Fibroblast of peridontal ligament (primary cell): ENCODE data around the gene TNRC6B.
A peak's percentile ranks its signal among the peaks of the same experiment; 100 is the strongest.
"Not testable (repeated sequence)": the region's sequence is repeated elsewhere in the genome, so short reads cannot be mapped to it uniquely, and the experiment has no call there.

Source experiments
- DNase-seq: peaks from one replicate; pipeline ENCODE4 v3.0.0-alpha.2; 2010; ENCODE audit errors: extremely low read depth

The TNRC6B gene

DNA sequence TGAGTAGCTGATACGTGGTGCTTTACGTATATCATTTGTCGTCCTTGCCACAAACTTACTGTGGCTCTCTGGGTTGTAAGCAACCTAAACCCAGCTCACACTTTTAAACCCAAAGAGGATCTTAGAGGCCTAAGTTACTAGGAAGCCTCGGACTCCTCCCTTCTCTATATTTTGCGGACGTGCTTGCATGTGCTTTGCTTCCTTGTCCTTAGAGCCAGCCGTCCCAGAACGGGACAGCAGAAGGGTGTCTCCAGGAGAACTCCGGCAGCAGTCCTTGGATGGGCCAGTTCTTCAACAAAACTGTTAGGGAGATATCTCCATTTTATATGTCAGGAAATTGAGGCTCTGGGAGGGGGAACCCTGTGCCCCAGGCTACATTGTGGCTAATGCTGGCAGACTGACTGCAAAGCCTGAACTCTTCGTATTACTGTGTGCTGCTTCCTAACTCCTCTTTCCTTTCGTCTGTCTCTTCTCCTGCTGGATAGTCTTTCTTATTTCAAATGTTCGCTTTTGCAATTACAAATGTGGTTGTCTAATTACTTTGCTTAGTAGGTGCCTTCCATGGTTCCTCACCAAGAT is 33.8 kb downstream of the TNRC6B start:
- DNase-seq: no peak

DNA sequence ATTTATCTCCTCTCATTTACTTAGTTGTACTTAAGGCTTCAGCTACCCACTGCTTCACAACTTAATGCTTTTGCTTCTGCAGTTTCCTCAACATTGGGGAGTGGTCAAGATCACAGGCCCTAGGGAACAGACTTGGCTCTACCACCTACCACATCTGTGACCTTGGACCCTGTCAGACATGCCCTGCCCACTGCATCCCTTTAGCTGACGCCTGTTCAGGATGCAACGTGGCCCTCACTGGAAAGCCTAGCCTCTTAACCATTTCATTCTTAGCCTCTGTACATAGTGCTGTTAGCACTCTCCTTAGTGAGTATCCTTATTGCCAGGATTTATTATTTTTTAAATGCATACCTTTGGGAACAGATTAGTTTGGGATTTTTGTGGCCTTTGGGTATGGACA is 34.4 kb downstream of the TNRC6B start:
- DNase-seq: peak; percentile 48

DNA sequence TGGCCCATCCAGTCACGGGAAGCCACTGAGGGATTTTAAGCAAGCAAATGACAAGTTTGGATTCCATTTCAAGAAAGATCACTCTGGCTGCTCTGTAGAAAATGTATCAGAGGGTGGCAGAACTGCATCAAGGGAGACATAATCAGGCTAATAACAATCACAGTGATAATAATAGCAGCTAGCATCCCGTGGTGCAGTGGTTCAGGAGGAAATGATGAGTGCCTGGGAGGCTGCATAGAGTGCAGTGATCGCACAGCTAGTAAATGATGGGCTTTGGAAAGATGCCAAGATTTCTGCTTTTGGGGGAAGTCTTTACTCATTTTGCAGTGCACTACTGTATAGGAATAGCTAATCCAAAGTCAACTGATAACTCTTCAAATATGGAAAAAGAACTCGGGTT is 35.8 kb downstream of the TNRC6B start:
- DNase-seq: no peak

DNA sequence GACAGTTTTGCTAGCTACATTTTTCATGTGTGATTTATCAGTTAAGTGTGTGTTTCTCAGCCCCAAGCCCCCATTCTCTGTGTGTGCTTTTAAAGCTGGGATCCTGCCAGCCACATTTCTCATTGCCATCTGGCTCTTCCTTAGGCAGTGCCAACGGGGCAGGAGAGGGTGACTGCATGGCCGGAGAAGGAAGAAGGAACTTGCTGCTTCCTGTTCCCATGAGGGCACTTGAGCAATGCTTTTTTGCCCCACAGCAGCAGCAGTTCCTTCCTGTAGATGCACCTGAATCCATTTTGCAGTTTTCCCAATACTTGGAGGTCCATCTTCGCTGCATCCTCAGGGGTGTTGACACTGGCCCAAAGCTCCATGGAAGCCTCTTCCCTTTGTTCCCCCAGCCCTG is 37.5 kb downstream of the TNRC6B start:
- DNase-seq: no peak

DNA sequence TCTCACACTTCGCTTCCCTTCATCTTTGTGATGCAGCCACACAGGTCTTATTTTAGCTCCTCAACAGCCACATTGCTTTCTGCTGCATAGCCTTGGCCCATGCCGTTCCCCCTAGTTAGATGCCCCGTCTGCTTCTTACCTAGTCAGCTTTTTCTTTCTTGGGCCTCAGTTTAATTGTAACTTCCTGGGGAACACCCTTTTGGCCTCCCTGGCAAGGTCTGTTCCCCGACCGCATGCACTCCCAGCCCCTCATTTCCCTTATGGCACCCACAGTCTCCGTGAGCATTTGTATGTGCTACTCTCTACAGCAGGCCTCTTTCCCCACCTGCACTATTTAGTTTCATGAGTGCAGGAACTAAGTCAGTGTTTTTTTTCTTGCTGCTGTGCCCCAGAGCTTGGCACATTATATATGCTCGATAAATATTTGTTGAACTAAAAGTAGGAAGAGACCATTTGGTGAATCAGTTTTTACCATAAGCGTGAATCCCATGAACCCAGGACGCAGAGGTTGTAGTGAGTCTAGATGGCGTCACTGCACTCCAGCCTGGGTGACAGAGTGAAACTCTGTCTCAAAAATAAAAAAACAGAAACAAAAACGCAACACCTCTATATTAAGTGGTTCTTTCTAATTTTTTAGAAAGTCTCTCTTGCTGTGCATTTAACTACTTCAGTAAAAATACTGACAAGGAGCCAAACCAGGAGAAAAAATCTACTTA is 38.5 kb downstream of the TNRC6B start:
- DNase-seq: no peak

DNA sequence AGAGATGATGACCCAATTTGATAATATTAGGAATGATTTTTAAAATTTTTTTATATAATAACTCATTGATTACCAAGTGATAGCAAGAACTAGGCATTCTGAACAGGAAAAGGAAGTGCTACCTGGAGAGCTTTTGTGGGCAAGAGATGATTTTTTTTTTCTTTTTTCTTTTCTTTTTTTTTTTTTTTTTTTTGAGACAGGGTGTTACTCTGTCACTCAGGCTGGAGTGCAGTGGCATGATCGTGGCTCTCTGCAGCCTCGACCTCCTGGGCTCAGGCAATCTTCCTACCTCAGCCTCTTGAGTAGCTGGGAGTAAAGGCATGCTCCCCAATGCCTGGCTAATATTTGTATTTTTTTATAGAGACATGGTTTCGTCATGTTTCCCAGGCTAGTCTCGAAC is 40.4 kb downstream of the TNRC6B start:
- DNase-seq: no peak

DNA sequence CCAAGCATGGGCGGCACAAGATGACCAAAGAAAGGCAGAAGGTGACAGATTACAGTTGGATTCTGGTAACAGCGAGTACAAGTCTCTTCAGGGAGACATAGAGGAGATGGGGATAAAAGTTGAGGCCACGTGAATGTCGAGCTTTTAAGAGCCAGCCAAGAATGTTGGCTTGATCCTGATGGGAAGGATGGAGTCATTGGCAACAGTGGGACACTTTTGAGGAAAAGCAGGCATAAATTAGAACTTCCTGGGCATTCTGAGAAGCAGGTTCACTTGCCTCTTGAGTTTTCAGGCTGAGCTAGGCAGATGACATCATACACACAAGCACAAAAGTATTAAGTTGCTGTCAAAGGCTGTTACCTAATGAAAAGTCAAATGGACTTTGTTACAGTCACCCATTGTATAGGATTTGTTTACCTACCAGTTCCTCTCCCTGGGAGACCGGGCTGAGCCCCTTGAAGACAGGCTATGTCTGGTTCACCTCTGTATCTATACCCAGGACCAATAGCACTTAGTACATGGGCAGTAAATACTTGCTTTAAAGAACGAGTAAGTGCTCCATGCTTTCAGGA is 41.1 kb downstream of the TNRC6B start:
- no peak for DNase-seq

DNA sequence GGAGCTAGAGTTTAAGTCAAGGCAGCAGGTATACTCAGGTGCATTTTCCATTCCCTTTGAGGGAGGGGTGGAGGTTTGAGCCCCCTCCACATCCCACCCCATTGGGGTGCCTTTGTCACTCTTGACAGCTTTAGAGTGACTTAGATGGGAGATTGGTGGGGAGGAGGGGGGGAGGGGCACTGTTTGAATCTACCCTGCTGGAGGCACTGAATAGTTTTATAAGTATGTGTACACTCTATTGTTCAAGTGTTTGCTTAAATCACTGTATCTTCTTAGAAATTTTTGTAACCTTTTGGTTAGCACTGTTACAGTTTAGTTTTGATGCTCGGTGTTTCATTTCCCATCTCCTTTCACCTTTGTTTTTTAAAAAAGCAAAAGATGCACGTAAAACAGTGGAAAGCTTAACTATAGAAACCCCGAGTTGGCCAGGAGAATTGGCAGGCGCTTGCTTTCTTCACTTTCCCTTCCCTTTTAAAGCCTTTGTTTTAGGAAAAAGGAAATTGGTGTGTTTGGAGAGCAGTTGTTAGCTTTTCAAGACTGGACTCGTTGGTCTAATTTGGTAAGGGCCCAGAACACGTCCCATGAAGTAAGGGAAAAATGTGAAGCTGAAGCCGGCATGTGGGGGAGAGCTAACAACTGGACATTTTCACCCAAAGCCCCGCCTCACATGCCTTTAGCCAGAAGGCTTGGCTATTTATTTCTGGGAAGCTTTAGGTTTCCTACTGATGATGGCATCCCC is 42.8 kb downstream of the TNRC6B start:
- no peak for DNase-seq

DNA sequence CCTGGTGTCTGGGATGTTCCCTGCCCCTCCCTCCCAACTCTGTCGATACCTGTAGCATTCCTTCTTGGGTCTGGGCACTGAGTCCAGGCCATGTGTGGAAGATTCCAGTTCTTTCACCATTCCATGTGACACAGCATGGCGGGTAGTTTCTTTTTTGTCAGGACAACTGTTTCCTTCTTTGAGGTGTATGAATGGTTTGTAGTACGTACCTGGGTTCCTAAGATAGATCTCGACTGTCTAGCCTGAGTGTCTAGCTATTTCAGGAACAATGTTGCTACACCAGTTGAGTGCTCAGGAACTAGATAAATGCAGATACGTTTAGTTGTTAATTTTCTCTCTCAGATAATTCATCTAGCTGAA is 43.3 kb downstream of the TNRC6B start:
- DNase-seq: no peak

DNA sequence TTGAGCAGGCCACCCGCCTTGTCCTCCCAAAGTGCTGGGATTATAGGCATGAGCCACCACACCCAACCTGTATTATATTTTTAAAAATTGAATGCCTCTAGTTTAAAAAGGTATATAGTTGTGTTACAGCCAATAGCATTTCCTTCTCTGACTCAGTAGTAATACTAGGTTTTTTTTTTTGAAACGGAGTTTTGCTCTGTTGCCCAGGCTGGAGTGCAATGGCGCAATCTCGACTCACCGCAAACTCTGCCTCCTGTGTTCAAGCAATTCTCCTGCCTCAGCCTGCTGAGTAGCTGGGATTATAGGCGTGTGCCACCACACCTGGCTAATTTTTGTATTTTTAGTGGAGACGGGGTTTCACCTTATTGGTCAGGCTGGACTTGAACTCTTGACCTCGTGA is 45.3 kb downstream of the TNRC6B start:
- not testable (repeated sequence) for DNase-seq

DNA sequence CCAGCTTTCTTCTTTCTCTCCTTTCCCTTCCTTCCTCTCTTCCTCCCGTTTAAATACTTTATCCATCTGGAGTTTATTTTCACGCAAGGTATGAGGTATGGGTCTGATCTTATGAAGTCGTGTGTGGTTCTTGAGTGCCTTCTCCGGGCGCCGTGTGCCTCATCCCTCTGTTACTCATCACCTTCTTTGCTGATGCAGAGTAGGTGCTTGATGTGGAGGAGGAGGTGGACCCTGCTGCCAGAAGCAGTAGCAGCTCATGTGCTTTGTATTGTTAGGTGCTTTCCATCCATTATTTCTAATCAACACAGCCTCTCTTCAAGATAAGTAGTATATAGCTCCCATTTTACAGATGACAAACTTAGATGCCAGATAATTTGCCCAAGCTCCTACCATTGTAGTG is 47.0 kb downstream of the TNRC6B start:
- DNase-seq: no peak

DNA sequence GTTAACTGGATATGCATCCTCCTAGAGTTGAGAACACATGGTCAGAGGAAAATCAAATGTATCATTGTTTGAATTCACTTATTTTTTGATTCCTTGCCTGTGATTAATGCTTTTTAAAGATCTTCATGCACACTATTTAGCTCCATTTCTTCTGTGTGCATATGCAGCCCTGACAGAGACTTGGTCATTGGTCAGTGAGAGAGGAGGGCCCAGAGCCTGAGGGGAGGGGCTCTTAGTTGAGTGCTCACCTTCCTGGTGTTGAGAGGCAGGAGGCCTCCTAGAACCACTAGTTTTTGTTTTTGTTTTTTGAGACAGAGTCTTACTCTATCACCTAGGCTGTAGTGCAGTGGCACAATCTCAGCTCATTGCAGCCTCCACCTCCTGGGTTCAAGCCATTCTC is 48.9 kb downstream of the TNRC6B start:
- DNase-seq: no peak

DNA sequence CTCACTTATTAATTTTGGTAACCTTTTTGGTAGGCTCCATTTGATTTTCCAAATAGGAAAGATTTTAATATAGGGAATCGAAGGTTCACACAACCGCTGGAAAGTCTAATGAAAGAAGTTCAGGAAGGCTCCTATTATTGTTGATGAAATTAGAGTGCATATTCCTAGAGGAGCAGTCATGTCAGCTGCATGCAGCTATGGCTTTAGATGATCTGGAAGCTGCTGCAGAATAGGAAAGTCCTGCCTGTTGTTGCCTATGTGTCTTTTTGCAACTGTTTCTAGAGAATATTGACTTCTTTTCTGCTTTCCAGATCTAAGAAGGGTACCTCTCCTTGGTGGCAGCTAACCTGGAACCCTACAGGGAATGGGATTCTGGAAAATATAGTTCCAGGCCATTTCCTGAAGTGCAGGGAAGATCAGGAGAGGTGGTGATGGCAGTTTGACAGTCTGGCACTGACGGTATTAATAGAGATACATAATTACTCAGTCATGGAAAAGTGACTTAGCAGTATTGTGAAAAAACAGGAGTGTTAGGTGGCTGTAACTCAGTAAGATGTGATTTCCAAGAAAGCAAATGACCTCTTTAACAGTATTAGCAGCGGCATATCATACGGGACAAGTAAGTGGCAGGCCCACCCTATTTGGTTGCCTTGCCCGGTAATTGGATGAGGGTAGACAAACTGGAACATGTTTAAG is 54.0 kb downstream of the TNRC6B start:
- DNase-seq: no peak

DNA sequence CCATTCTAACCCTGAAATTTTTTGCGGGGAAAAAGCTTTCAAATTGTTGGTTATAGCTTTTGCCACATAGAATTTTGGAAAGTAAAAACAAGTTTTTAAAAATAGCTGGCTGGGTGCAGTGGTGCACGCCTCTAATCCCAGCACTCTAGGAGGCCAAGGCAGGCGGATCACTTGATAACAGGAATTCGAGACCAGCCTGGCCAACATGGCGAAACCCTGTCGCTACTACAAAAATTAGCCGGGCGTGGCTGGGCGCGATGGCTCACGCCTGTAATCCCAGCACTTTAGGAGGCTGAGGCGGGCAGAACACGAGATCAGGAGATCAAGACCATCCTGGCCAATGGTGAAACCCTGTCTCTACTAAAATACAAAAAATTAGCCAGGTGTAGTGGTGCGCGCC is 54.9 kb downstream of the TNRC6B start:
- DNase-seq: no peak

DNA sequence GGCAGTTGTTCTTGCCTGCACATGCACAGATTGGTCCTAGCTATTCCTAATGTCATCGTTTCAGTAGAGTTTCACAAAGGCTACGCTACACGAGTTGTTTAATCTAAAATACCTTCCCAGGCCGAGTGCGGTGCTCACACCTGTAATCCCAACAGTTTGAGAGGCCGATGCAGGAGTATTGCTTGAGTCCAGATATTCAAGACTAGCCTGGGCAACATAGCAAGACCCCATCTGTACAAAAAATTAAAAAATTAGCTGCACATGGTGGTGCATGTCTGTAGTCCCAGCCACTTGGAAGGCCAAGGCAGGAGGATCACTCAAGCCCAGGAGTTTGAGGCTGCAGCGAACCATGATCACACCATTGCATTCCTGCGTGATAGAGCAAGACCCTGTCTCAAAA is 56.2 kb downstream of the TNRC6B start:
- DNase-seq: no peak

DNA sequence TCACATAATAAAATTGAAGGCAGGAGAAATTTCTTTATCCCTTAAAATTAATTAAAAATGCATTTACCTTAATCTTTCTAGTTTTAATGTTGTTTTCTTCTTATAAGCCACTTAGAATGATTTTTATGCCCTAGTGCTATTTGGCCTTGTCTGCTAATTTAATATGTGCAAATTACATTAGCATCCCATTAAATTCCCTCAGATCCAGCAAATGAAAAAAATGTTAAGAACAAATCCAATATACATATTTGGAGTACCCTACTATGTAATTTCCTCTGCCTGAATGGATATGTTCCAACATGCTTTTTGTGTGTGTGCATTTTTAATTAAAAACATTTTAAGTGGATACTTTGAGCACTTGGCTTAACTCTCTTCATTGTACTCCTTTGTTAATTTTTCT is 56.9 kb downstream of the TNRC6B start:
- DNase-seq: no peak

DNA sequence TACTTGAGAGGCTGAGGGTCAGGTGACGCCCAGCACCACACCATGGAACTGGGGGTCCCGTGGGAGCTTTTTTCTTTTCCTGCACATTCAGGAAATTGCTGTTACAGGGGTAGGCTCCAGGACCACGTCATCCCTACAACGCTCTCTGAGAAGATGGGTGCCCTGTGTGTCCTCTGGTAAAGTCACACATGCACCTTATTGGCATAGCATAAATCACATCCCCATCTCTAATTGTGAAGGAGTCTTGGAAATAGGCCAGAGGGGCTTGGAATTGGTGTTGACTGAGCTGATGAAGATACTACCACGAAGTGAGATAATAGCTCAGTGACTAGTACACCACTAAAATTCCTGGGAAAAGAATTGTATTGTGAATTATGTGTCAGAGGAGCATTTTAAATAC is 57.6 kb downstream of the TNRC6B start:
- DNase-seq: no peak

DNA sequence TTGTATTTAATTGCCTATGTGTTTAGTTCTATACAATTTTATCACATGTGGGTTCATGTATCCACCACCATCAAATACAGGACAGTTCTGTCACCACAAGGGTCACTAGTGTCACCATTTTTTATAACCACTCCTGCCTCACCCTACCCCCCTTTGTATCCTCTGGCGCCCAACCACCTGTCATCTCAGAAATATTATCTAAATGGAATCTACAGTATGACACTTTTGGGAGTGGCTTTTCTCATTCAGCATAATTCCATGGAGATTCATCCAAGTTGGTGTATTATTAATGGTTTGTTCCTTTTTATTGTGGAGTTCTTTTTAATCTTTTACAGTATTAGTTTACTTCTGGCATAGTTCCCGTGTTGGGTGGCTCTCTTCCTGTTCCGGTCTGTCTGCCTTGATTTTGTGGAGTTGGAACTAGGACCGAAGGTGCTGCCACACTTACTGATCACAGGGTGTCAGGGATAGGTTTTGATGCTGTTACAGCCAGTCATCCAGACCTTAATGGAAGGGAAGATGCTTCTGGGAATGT is 58.5 kb downstream of the TNRC6B start:
- no peak for DNase-seq

DNA sequence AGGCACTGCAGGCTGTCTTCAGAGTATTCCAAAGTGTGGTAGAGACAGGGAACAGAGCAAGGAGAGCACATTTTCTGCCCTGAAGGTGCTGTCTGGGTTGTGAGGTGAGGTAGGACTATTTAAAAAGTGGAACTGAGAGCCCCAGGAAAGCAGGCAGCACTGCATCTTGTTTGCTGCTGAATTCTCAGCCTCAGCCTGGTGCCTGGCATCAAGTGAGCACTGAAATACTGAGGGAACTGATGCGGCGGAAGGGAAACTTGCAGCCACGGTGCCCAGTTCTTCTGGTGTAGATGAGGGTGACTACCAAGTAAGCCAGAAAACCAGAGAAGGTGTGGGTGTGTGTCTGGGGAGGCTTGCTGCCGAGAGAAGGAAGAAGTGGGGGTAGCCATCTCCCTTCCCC is 59.5 kb downstream of the TNRC6B start:
- no peak for DNase-seq

DNA sequence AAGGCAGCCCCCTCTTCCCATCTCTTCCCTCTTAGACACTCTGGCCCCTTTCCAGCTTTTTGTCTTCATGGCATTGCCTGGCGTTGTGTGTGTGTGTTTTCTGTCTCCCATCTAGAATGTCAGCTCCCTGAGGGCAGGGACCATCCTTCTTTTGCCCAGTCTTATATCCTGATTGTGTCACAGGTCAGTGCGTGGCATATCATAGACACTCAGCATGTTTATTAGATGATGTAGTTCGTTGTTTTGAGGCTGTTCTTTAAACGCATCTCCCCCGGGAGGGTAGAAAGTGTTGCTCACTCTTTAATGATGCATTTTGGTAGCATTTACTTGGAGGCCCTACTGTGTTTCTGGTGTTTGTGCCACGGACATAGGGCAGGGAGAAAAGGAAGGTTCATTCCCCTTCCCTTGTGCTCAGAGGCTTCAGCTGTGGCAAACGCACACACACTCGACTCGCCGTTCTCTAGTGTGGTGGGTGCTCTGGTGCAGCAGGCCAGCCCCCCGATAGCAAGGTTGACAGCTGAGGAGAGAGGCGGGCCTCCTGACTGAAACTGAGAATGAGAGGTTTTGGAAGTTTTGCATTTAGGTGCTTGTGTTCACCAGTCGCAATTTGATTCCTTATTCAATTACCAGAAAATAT is 60.2 kb downstream of the TNRC6B start:
- DNase-seq: peak; percentile 12
